SJSA1 (cell line): ENCODE measurements around the gene DCST2. TPM values are rescaled to one million over a fixed set of nuclear protein-coding genes. Genes with fewer than 3 reads are reported as not detected.

Experiments
- total RNA-seq: library from RNA; depleted of rRNA; stranded (reverse); fragments of >200 nt; shearing (Covaris generic); gene quantifications from 2 replicates; pipeline ENCODE4 v1.2.3, GENCODE V29; 2014; rRNA removed

DCST2 gene
- total RNA-seq, 1 experiment from 2014 or later, result not detected

Other genes with a start within 250 kb of the DCST2 start
- gene KCNN3, start 163.5 kb downstream of the DCST2 start, total RNA-seq, result not detected in 2 replicates
- 0.41 and 4.7 TPM in 2 replicates for gene PMVK, start 97.1 kb downstream of the DCST2 start, total RNA-seq
- 25.2 and 30.2 TPM in 2 replicates for gene PBXIP1, start 77.7 kb downstream of the DCST2 start, total RNA-seq
- gene PYGO2, start 72.0 kb downstream of the DCST2 start, total RNA-seq, result 18.0 and 20.0 TPM in 2 replicates
- gene SHC1, start 63.0 kb downstream of the DCST2 start, total RNA-seq, result 101 and 155 TPM in 2 replicates
- 290 and 338 TPM in 2 replicates for gene CKS1B, start 59.1 kb downstream of the DCST2 start, total RNA-seq
- 15.4 and 23.7 TPM in 2 replicates for gene FLAD1, start 50.4 kb downstream of the DCST2 start, total RNA-seq
- not detected in 2 replicates for gene LENEP, start 40.2 kb downstream of the DCST2 start, total RNA-seq
- 15.3 and 24.5 TPM in 2 replicates for gene ZBTB7B, start 31.0 kb downstream of the DCST2 start, total RNA-seq
- gene DCST1, start within 50 bp of the DCST2 start, total RNA-seq, result not detected in 2 replicates
- gene ADAM15, start 17.5 kb upstream of the DCST2 start, total RNA-seq, result 27.0 and 32.0 TPM in 2 replicates
- gene EFNA4, start 30.0 kb upstream of the DCST2 start, total RNA-seq, result 4.7 and 4.8 TPM in 2 replicates
- 0.21 and 0.85 TPM in 2 replicates for gene EFNA3, start 45.1 kb upstream of the DCST2 start, total RNA-seq
- 0.89 and 0.91 TPM in 2 replicates for gene EFNA1, start 94.1 kb upstream of the DCST2 start, total RNA-seq
- gene SLC50A1, start 102.1 kb upstream of the DCST2 start, total RNA-seq, result 9.9 and 23.4 TPM in 2 replicates
- gene DPM3, start 106.8 kb upstream of the DCST2 start, total RNA-seq, result 40.7 and 76.6 TPM in 2 replicates
- 61.7 and 94.8 TPM in 2 replicates for gene KRTCAP2, start 139.5 kb upstream of the DCST2 start, total RNA-seq
- gene TRIM46, start 140.1 kb upstream of the DCST2 start, total RNA-seq, result 0.21 and 1.1 TPM in 2 replicates
- gene THBS3, start 174.1 kb upstream of the DCST2 start, total RNA-seq, result 3.2 and 5.4 TPM in 2 replicates
- 69.7 and 86.0 TPM in 2 replicates for gene MTX1, start 174.9 kb upstream of the DCST2 start, total RNA-seq
- gene ENTREP3, start 221.7 kb upstream of the DCST2 start, total RNA-seq, result 3.7 and 11.9 TPM in 2 replicates
- gene SCAMP3, start 228.6 kb upstream of the DCST2 start, total RNA-seq, result 54.6 and 55.9 TPM in 2 replicates
- gene CLK2, start 239.7 kb upstream of the DCST2 start, total RNA-seq, result 13.0 and 13.7 TPM in 2 replicates
- 0.97 and 2.5 TPM in 2 replicates for gene HCN3, start 243.7 kb upstream of the DCST2 start, total RNA-seq